Astrocyte (in vitro differentiated cells and primary cell): Measurements from ENCODE around the gene TBKBP1. TPM values are rescaled to one million over a fixed set of nuclear protein-coding genes. Genes with fewer than 3 reads are reported as not detected.

ENCODE experiments used
- DNase-seq: peaks from one replicate; pipeline ENCODE4 v3.0.0-alpha.2; 2010; ENCODE audit warnings: low read depth
- FAIRE-seq: peaks from 2 replicates; lab custom pipeline; 2011; peaks lifted over from hg19 to GRCh38; lab: Jason Lieb, UNC
- H2AFZ ChIP-seq: 2 replicates; pipeline ENCODE4 v1.6.0; 2012; ENCODE audit warnings: low read depth, low read length, inconsistent platforms
- H3K27ac ChIP-seq: 2 replicates; pipeline ENCODE4 v1.5.1; 2011; ENCODE audit warnings: low read depth, low read length, inconsistent platforms
- H3K27me3 ChIP-seq: 2 replicates; pipeline ENCODE4 v1.6.0; 2011; ENCODE audit warnings: low read length, inconsistent platforms; ENCODE audit not compliant: insufficient read depth
- H3K36me3 ChIP-seq: 2 replicates; pipeline ENCODE4 v1.5.1; 2011; ENCODE audit warnings: low read length, inconsistent platforms; ENCODE audit not compliant: insufficient read depth
- H3K4me1 ChIP-seq: 2 replicates; pipeline ENCODE4 v1.5.1; 2011; ENCODE audit warnings: low read length, inconsistent platforms; ENCODE audit not compliant: insufficient read depth
- H3K4me2 ChIP-seq: 2 replicates; pipeline ENCODE4 v1.6.0; 2012; ENCODE audit warnings: low read length, inconsistent platforms
- H3K4me3 ChIP-seq: 2 replicates; pipeline ENCODE4 v1.5.1; 2011; ENCODE audit warnings: low read depth, mild to moderate bottlenecking, low read length, inconsistent platforms; ENCODE audit not compliant: insufficient read depth
- H3K79me2 ChIP-seq: 2 replicates; pipeline ENCODE4 v1.6.0; 2012; ENCODE audit warnings: mild to moderate bottlenecking, low read length, inconsistent platforms; ENCODE audit not compliant: insufficient read depth
- H3K9ac ChIP-seq: 2 replicates; pipeline ENCODE4 v1.6.0; 2012; ENCODE audit warnings: mild to moderate bottlenecking, low read length, inconsistent platforms
- H3K9me3 ChIP-seq: 2 replicates; pipeline ENCODE4 v1.5.1; 2012; ENCODE audit warnings: low read depth, mild to moderate bottlenecking, low read length, inconsistent platforms; ENCODE audit not compliant: insufficient read depth
- H4K20me1 ChIP-seq: 2 replicates; pipeline ENCODE4 v1.6.0; 2012; ENCODE audit warnings: low read length, inconsistent platforms; ENCODE audit not compliant: insufficient read depth
- H3K27ac Mint-ChIP-seq: one replicate; pipeline ENCODE4 v1.8.0; 2021; ENCODE audit warnings: mild to moderate bottlenecking, mixed read lengths; ENCODE audit not compliant: unreplicated experiment
- H3K27me3 Mint-ChIP-seq: one replicate; pipeline ENCODE4 v1.8.0; 2021; ENCODE audit warnings: low read depth, mixed read lengths; ENCODE audit not compliant: unreplicated experiment
- H3K36me3 Mint-ChIP-seq: one replicate; pipeline ENCODE4 v1.8.0; 2021; ENCODE audit warnings: low read depth, mixed read lengths; ENCODE audit not compliant: unreplicated experiment
- H3K4me1 Mint-ChIP-seq: one replicate; pipeline ENCODE4 v1.8.0; 2021; ENCODE audit warnings: low read depth, mixed read lengths; ENCODE audit not compliant: unreplicated experiment
- H3K4me3 Mint-ChIP-seq: one replicate; pipeline ENCODE4 v1.8.0; 2021; ENCODE audit warnings: mild to moderate bottlenecking, moderate library complexity, mixed read lengths; ENCODE audit not compliant: unreplicated experiment
- H3K9me3 Mint-ChIP-seq: one replicate; pipeline ENCODE4 v1.8.0; 2021; ENCODE audit warnings: mild to moderate bottlenecking, mixed read lengths; ENCODE audit not compliant: unreplicated experiment
- CTCF ChIP-seq: IDR thresholded peaks from 2 replicates; pipeline ENCODE4 v1.5.1; 2011; ENCODE audit warnings: low read depth, mild to moderate bottlenecking, inconsistent platforms, low read length, moderate library complexity; ENCODE audit not compliant: insufficient read depth
- EZH2 ChIP-seq: IDR thresholded peaks from 2 replicates; pipeline ENCODE4 v1.6.1; 2012; ENCODE audit warnings: mild to moderate bottlenecking, low read length, inconsistent platforms; ENCODE audit not compliant: insufficient read depth
- total RNA-seq: library from RNA; stranded (reverse); gene quantifications from 2 replicates; pipeline ENCODE4 v1.2.1, GENCODE V29; 2021

TBKBP1 gene
- total RNA-seq, 1 donor from 2014 or later, result 26.7 TPM

GRCh38 chr17:47674499-47674898 is 19.5 kb upstream of the TBKBP1 start:
- no peaks in the 10 kb centered on the region for H3K9me3 ChIP-seq
- H3K9ac ChIP-seq, result no peak overlapping the region
- H3K27me3 Mint-ChIP-seq, result no peaks in the 10 kb centered on the region
- no peak overlapping the region for H3K27ac Mint-ChIP-seq
- no peak overlapping the region for H3K4me3 ChIP-seq
- peaks cover 87% of the 10 kb centered on the region for H4K20me1 ChIP-seq
- H3K36me3 ChIP-seq, result peaks cover 86% of the 10 kb centered on the region
- no peak for TF ChIP-seq CTCF
- no peak for TF ChIP-seq EZH2
- peaks cover 7% of the 10 kb centered on the region for H3K4me1 Mint-ChIP-seq
- no peaks in the 10 kb centered on the region for H3K9me3 Mint-ChIP-seq
- H3K27ac ChIP-seq, result no peak overlapping the region
- no peak for FAIRE-seq
- H3K27me3 ChIP-seq, result no peaks in the 10 kb centered on the region
- H3K4me3 Mint-ChIP-seq, result no peak overlapping the region
- H3K36me3 Mint-ChIP-seq, result peaks cover 32% of the 10 kb centered on the region
- no peak overlapping the region for H3K4me2 ChIP-seq
- no peaks in the 10 kb centered on the region for H3K4me1 ChIP-seq
- DNase-seq, result no peak
- H3K79me2 ChIP-seq, result peaks cover 39% of the 10 kb centered on the region
- no peak overlapping the region for H2AFZ ChIP-seq

- Histone ChIP-seq H3K9me3 (no peaks in the 10 kb centered on the region), H3K27ac (no peak overlapping the region), H3K4me3 (no peak overlapping the region), H3K4me2 (no peak overlapping the region), H3K27me3 (no peaks in the 10 kb centered on the region), H3K36me3 (peaks cover 84% of the 10 kb centered on the region), H3K79me2 (peaks cover 32% of the 10 kb centered on the region), H3K4me1 (no peaks in the 10 kb centered on the region), H3K9ac (no peak overlapping the region), H2AFZ (no peak overlapping the region), H4K20me1 (peaks cover 86% of the 10 kb centered on the region)
- Mint-ChIP-seq H3K27ac (no peak overlapping the region), H3K36me3 (peaks cover 27% of the 10 kb centered on the region), H3K4me3 (no peak overlapping the region), H3K9me3 (no peaks in the 10 kb centered on the region), H3K27me3 (no peaks in the 10 kb centered on the region), H3K4me1 (peaks cover 3% of the 10 kb centered on the region)
- DNase-seq (no peak), FAIRE-seq (no peak)
- no peak for TF ChIP-seq CTCF
These were observed 18.4 kb upstream of the TBKBP1 start for GRCh38 chr17:47675380-47676198.

GRCh38 chr17:47676199-47676472 is 17.8 kb upstream of the TBKBP1 start:
- no peak overlapping the region for H3K27ac ChIP-seq
- H3K27ac Mint-ChIP-seq, result no peak overlapping the region
- DNase-seq (no peak), FAIRE-seq (no peak)
- TF ChIP-seq CTCF (no peak), EZH2 (no peak)
- peaks cover 6% of the 10 kb centered on the region for H3K4me1 Mint-ChIP-seq
- H3K9ac ChIP-seq, result no peak overlapping the region
- H3K4me1 ChIP-seq, result no peaks in the 10 kb centered on the region
- H2AFZ ChIP-seq, result no peak overlapping the region
- H3K36me3 ChIP-seq, result peaks cover 84% of the 10 kb centered on the region
- H3K9me3 Mint-ChIP-seq, result no peaks in the 10 kb centered on the region
- H3K4me3 ChIP-seq, result no peak overlapping the region
- no peak overlapping the region for H3K4me2 ChIP-seq
- H3K27me3 Mint-ChIP-seq, result no peaks in the 10 kb centered on the region
- no peak overlapping the region for H3K4me3 Mint-ChIP-seq
- H3K9me3 ChIP-seq, result no peaks in the 10 kb centered on the region
- peaks cover 84% of the 10 kb centered on the region for H4K20me1 ChIP-seq
- peaks cover 32% of the 10 kb centered on the region for H3K79me2 ChIP-seq
- H3K27me3 ChIP-seq, result no peaks in the 10 kb centered on the region
- H3K36me3 Mint-ChIP-seq, result peaks cover 26% of the 10 kb centered on the region
